Common myeloid progenitor, CD34-positive (primary cell): ENCODE measurements around the gene CBLIF.

Source experiments
- CTCF ChIA-PET: fragments of 350-600 bp; sonication (Branson Sonifier 250); formaldehyde crosslinking; loops from one replicate; lab custom pipeline; 2021; ENCODE audit warnings: antibody characterized with exemption; lab: Charles Lee
- POLR2A ChIA-PET: fragments of 350-600 bp; sonication (Branson Sonifier 250); formaldehyde crosslinking; loops from one replicate; lab custom pipeline; 2021; ENCODE audit warnings: antibody characterized with exemption; lab: Charles Lee
- DNase-seq, 3 donors: peaks; one replicate each; pipeline versions ENCODE4 v3.0.0 to v3.0.0-alpha.2; 2013
- H3K27ac ChIP-seq, 2 experiments: 1 replicate in 1 of 2; 2 replicates in 1 of 2; pipeline ENCODE4 v1.7.0; 2013; ENCODE audit warnings: inconsistent platforms in 2 of 2, low read length in 2 of 2, mild to moderate bottlenecking in 2 of 2, low read depth in 1 of 2, moderate library complexity in 1 of 2; ENCODE audit not compliant: severe bottlenecking in 2 of 2, insufficient read depth in 1 of 2, poor library complexity in 1 of 2
- H3K27me3 ChIP-seq, 5 experiments: replicated peaks in 2 of 5; 1 replicate in 3 of 5; 2 replicates in 2 of 5; pipeline versions ENCODE4 v1.6.1 to v1.7.0; 2013; ENCODE audit warnings: low read length in 4 of 5, mild to moderate bottlenecking in 2 of 5, moderate library complexity in 2 of 5, inconsistent platforms in 1 of 5; ENCODE audit not compliant: insufficient read depth in 5 of 5, control insufficient read depth in 4 of 5
- H3K36me3 ChIP-seq, 4 experiments: 1 replicate in 2 of 4; 2 replicates in 2 of 4; pipeline versions ENCODE4 v1.6.1 to v1.7.0; 2013; ENCODE audit warnings: low read length in 3 of 4, control low read depth in 1 of 4, mild to moderate bottlenecking in 1 of 4; ENCODE audit not compliant: control insufficient read depth in 4 of 4, insufficient read depth in 4 of 4
- H3K4me1 ChIP-seq, 4 experiments: 1 replicate in 3 of 4; 2 replicates in 1 of 4; pipeline versions ENCODE4 v1.6.1 to v1.7.1; 2013; ENCODE audit warnings: low read length in 3 of 4, mild to moderate bottlenecking in 3 of 4, control low read depth in 1 of 4, inconsistent platforms in 1 of 4, moderate library complexity in 1 of 4; ENCODE audit not compliant: control insufficient read depth in 4 of 4, insufficient read depth in 4 of 4; ENCODE audit errors: control extremely low read depth in 1 of 4
- H3K4me3 ChIP-seq, 7 experiments: 1 replicate in 4 of 7; 2 replicates in 3 of 7; pipeline versions ENCODE4 v1.5.1 to v1.7.0; 2013; ENCODE audit warnings: mild to moderate bottlenecking in 7 of 7, low read length in 6 of 7, moderate library complexity in 6 of 7, inconsistent platforms in 2 of 7, low read depth in 2 of 7, control low read depth in 1 of 7; ENCODE audit not compliant: insufficient read depth in 4 of 7, control insufficient read depth in 1 of 7; ENCODE audit errors: extremely low read depth in 1 of 7
- H3K9me3 ChIP-seq, 5 experiments: 1 replicate in 4 of 5; 2 replicates in 1 of 5; pipeline versions ENCODE4 v1.6.1 to v1.7.1; 2013; ENCODE audit warnings: low read length in 4 of 5, mild to moderate bottlenecking in 2 of 5, inconsistent platforms in 1 of 5, low read depth in 1 of 5, moderate library complexity in 1 of 5; ENCODE audit not compliant: control insufficient read depth in 4 of 5, insufficient read depth in 2 of 5; ENCODE audit errors: control extremely low read depth in 1 of 5
- WGBS: methylation state at CpG from one replicate; pipeline ENCODE4 v1.1.5; 2013; ENCODE audit not compliant: insufficient coverage; 5-methylcytosine and 5-hydroxymethylcytosine counted together

CBLIF gene

DNA sequence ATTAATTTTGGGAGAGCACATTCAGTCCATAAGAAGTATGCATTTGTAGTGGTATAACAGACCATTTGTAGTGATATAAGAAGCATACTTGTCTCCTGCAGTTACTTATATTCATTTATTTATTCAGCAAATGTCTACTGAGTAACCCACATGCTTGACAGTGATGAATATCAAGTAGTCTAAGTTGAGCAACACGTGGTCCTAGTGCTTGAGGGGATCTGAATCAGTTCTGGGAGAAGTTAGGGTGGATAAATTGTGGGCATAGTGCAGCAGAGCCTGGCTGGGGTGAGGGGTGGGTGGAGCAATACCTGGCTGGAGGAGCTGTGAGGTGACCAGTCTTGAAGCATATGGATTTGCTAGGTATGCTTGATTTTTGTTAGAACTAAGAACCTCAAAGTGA lies 65.8 kb downstream of the CBLIF start:
- H3K9me3 ChIP-seq, result peaks cover 0 to 3% (median 0%) of the 10 kb centered on the region in 5 experiments
- WGBS, result 89% methylated on average over 1 of the region's 1 CpG
- peaks cover 3 to 43% (median 4%) of the 10 kb centered on the region in 4 experiments for H3K36me3 ChIP-seq
- ChIA-PET POLR2A (no interaction called here), CTCF (no interaction called here)
- H3K27ac ChIP-seq, result no peak overlapping the region
- no peaks in the 10 kb centered on the region for H3K27me3 ChIP-seq
- no peak for DNase-seq
- H3K4me3 ChIP-seq, result no peak overlapping the region
- peaks cover 0 to 15% (median 0%) of the 10 kb centered on the region in 4 experiments for H3K4me1 ChIP-seq
